HEK293 (cell line): ENCODE results near the gene TAF10.

Experiments used
- CTCF ChIA-PET: fragments of 350-600 bp; formaldehyde crosslinking; extraction: SDS; loops from one replicate; lab custom pipeline; 2021; ENCODE audit warnings: antibody characterized with exemption; lab: Yijun Ruan, JAX
- POLR2A ChIA-PET: fragments of 300-600 bp; formaldehyde crosslinking; extraction: SDS; loops from one replicate; lab custom pipeline; 2020; ENCODE audit warnings: antibody characterized with exemption, inconsistent platforms; lab: Yijun Ruan, JAX
- H3K27ac ChIP-seq: fragments of 200-500 bp; sonication (Bioruptor generic); 2 replicates; pipeline ENCODE4 v1.5.1; 2014; ENCODE audit warnings: low read depth, low read length, control low read depth, inconsistent platforms; ENCODE audit errors: extremely low read depth
- H3K36me3 ChIP-seq, 2 experiments: fragments of 200-500 bp in 1 of 2; sonication (Bioruptor generic) in 1 of 2; 1 replicate in 1 of 2; 2 replicates in 1 of 2; pipeline ENCODE4 v1.5.1; 2014 to 2017; ENCODE audit warnings: inconsistent platforms in 2 of 2, low read length in 2 of 2; ENCODE audit not compliant: control insufficient read depth in 2 of 2, insufficient read depth in 1 of 2
- H3K4me1 ChIP-seq: fragments of 200-500 bp; sonication (Bioruptor generic); 2 replicates; pipeline ENCODE4 v1.5.1; 2014; ENCODE audit warnings: mild to moderate bottlenecking, low read length, inconsistent platforms; ENCODE audit not compliant: control insufficient read depth, insufficient read depth
- H3K4me3 ChIP-seq: 2 replicates; pipeline ENCODE4 v1.5.1; 2011; ENCODE audit warnings: low read depth, mild to moderate bottlenecking, control low read depth, low read length, moderate library complexity
- H3K9me3 ChIP-seq: fragments of 200-500 bp; sonication (Bioruptor generic); 2 replicates; pipeline ENCODE4 v1.5.1; 2014; ENCODE audit warnings: low read depth, low read length, inconsistent platforms; ENCODE audit not compliant: control insufficient read depth, insufficient read depth
- FEZF1 ChIP-seq: fragments of 450-650 bp; formaldehyde crosslinking; IDR thresholded peaks from 2 replicates; pipeline ENCODE4 v1.5.1; 2016; ENCODE audit warnings: missing biosample characterization, missing genetic modification characterization
- GLI2 ChIP-seq: fragments of 450-650 bp; formaldehyde crosslinking; IDR thresholded peaks from 2 replicates; pipeline ENCODE4; 2017; ENCODE audit warnings: missing biosample characterization, missing genetic modification characterization, low read depth, borderline replicate concordance
- HOXC10 ChIP-seq: sonication (generic); formaldehyde crosslinking; IDR thresholded peaks from 2 replicates; pipeline ENCODE4 v1.8.1; 2023; ENCODE audit warnings: mild to moderate bottlenecking, missing genetic modification reagents
- KLF17 ChIP-seq: fragments of 450-650 bp; formaldehyde crosslinking; IDR thresholded peaks from 2 replicates; pipeline ENCODE4 v1.5.1; 2016; ENCODE audit warnings: missing biosample characterization, missing genetic modification characterization
- SCRT1 ChIP-seq: fragments of 450-650 bp; formaldehyde crosslinking; IDR thresholded peaks from 2 replicates; pipeline ENCODE4 v1.5.1; 2016; ENCODE audit warnings: missing biosample characterization, missing genetic modification characterization, borderline replicate concordance
- SCRT2 ChIP-seq: fragments of 450-650 bp; formaldehyde crosslinking; IDR thresholded peaks from 2 replicates; pipeline ENCODE4 v1.5.1; 2016; ENCODE audit warnings: missing biosample characterization, missing genetic modification characterization
- ZEB2 ChIP-seq: fragments of 450-650 bp; formaldehyde crosslinking; IDR thresholded peaks from 2 replicates; pipeline ENCODE4 v1.5.1; 2016; ENCODE audit warnings: missing biosample characterization, missing genetic modification characterization
- ZNF121 ChIP-seq: fragments of 450-650 bp; formaldehyde crosslinking; IDR thresholded peaks from 2 replicates; pipeline ENCODE4 v1.5.1; 2016; ENCODE audit warnings: missing biosample characterization, missing genetic modification characterization
- ZNF214 ChIP-seq: fragments of 450-650 bp; formaldehyde crosslinking; IDR thresholded peaks from 2 replicates; pipeline ENCODE4 v1.5.1; 2017; ENCODE audit warnings: missing biosample characterization, mild to moderate bottlenecking, missing genetic modification characterization, borderline replicate concordance
- ZNF221 ChIP-seq: fragments of 450-650 bp; formaldehyde crosslinking; IDR thresholded peaks from 2 replicates; pipeline ENCODE4 v1.5.1; 2017; ENCODE audit warnings: missing biosample characterization, missing genetic modification characterization, borderline replicate concordance
- ZNF530 ChIP-seq: fragments of 450-650 bp; formaldehyde crosslinking; IDR thresholded peaks from 2 replicates; pipeline ENCODE4 v1.5.1; 2016; ENCODE audit warnings: low read depth, missing biosample characterization, missing genetic modification characterization
- ZNF580 ChIP-seq: fragments of 450-650 bp; formaldehyde crosslinking; IDR thresholded peaks from 2 replicates; pipeline ENCODE4 v1.5.1; 2016; ENCODE audit warnings: missing biosample characterization, missing genetic modification characterization
- ZNF677 ChIP-seq: fragments of 450-650 bp; IDR thresholded peaks from 2 replicates; pipeline ENCODE4 v1.5.0; 2018; ENCODE audit warnings: missing biosample characterization, mild to moderate bottlenecking, missing genetic modification characterization, moderate library complexity
- ZNF768 ChIP-seq: fragments of 450-650 bp; formaldehyde crosslinking; IDR thresholded peaks from 2 replicates; pipeline ENCODE4 v1.5.1; 2018; ENCODE audit warnings: missing biosample characterization, mild to moderate bottlenecking, missing genetic modification characterization
- ZNF777 ChIP-seq: fragments of 450-650 bp; formaldehyde crosslinking; IDR thresholded peaks from 2 replicates; pipeline ENCODE4 v1.5.1; 2017; ENCODE audit warnings: missing biosample characterization, missing genetic modification characterization, borderline replicate concordance
- ZSCAN30 ChIP-seq: fragments of 450-650 bp; IDR thresholded peaks from 2 replicates; pipeline ENCODE4 v1.5.1; 2018; ENCODE audit warnings: missing biosample characterization, mild to moderate bottlenecking, missing genetic modification characterization, moderate library complexity
- TF ChIP-seq, protein P1 (sequence below): fragments of 450-650 bp; formaldehyde crosslinking; IDR thresholded peaks from 2 replicates; pipeline ENCODE4 v1.5.1; 2017; ENCODE audit warnings: missing biosample characterization, mild to moderate bottlenecking, missing genetic modification characterization, moderate library complexity
- TF ChIP-seq, protein P2 (sequence below): fragments of 450-650 bp; formaldehyde crosslinking; optimal IDR thresholded peaks from 2 replicates; pipeline ENCODE3; 2016; ENCODE audit warnings: missing biosample characterization, mild to moderate bottlenecking, missing genetic modification characterization

Gene TAF10

DNA sequence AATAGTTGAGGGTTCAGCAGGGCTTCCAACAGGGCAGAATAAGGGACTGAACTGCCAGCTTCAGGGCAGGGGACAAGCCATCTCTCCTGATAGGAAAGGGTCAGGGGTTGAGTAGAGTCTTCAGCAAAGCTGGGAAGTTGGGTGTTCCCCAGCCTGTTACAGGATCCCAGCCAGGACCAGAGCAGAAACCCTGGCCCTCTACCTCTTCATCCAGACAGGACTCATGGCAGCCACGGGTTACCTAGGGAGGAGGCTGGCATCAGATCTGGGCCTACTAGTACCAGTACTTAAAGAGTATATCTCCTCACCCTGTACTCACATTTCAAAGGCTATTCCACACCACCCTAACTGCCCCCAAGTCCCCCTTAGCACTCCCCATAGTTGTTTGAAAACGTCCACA, 2.4 kb upstream of the TAF10 start:
- Histone ChIP-seq H3K4me1 (0 out of 2 replicates have a peak, but pooled peaks cover 4% of the 10 kb centered on the region), H3K36me3 (peaks cover 0 to 58% of the 10 kb centered on the region in 2 experiments; a peak in 1 of 3 replicates), H3K27ac (no peak overlapping the region), H3K9me3 (no peaks in the 10 kb centered on the region), H3K4me3 (no peak overlapping the region)
- CTCF ChIA-PET, result no interaction called here
- POLR2A ChIA-PET, result interaction anchor here (3.2 to 3.7 kb wide), 2 partner anchors 11 to 66 kb away, joined by 8 to 20 read pairs; partner anchors contain the start of genes ILK and RRP8
- TF ChIP-seq ZNF214 (tag by site-specific recombination) (no peak), ZNF580 (tag by site-specific recombination) (no peak), ZNF777 (tag by site-specific recombination) (no peak), ZNF530 (tag by site-specific recombination) (no peak), ZNF121 (no peak), ZNF221 (tag by site-specific recombination) (no peak), FEZF1 (tag by site-specific recombination) (no peak)

- Histone ChIP-seq H3K27ac (no peak overlapping the region), H3K4me1 (0 out of 2 replicates have a peak, but pooled peaks cover 2% of the 10 kb centered on the region), H3K36me3 (peaks cover 0 to 68% of the 10 kb centered on the region in 2 experiments; a peak in 1 of 3 replicates), H3K9me3 (no peaks in the 10 kb centered on the region), H3K4me3 (no peak overlapping the region)
- peak; percentile 92 for TF ChIP-seq SCRT2 (tag by site-specific recombination)
- peak; percentile 84 for TF ChIP-seq SCRT1
- TF ChIP-seq, protein P1, sequence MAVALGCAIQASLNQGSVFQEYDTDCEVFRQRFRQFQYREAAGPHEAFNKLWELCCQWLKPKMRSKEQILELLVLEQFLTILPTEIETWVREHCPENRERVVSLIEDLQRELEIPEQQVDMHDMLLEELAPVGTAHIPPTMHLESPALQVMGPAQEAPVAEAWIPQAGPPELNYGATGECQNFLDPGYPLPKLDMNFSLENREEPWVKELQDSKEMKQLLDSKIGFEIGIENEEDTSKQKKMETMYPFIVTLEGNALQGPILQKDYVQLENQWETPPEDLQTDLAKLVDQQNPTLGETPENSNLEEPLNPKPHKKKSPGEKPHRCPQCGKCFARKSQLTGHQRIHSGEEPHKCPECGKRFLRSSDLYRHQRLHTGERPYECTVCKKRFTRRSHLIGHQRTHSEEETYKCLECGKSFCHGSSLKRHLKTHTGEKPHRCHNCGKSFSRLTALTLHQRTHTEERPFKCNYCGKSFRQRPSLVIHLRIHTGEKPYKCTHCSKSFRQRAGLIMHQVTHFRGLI (tag by site-specific recombination), result no peak
- CTCF ChIA-PET, result interaction anchor here (0.5 to 1.8 kb wide), 4 partner anchors 24 to 234 kb away, joined by 3 to 5 read pairs (median 4); no protein-coding TSS in a partner anchor
- POLR2A ChIA-PET, result interaction anchor here (1.2 to 3.7 kb wide), 3 partner anchors 10 to 70 kb away, joined by 8 to 20 read pairs (median 8); partner anchors contain the start of genes ILK, MRPL17 and RRP8
Measured at GRCh38 chr11:6613496-6613895, 1.5 kb upstream of the TAF10 start.

- CTCF ChIA-PET, result interaction anchor here (0.6 to 2.0 kb wide), 2 partner anchors 72 to 851 kb away, joined by 4 to 10 read pairs; partner anchors contain the start of gene MRPL17
- H3K4me3 ChIP-seq, result peak overlapping the region; percentile 83
- no peak for TF ChIP-seq ZSCAN30 (tag by site-specific recombination)
- no peak for TF ChIP-seq GLI2 (tag by site-specific recombination)
- TF ChIP-seq KLF17, result no peak
- TF ChIP-seq HOXC10, result 0 out of 2 replicates have a peak, but pooled peaks have one; percentile 91
- TF ChIP-seq ZNF768 (tag by site-specific recombination), result no peak
- TF ChIP-seq ZNF677 (tag by site-specific recombination), result 0 out of 2 replicates have a peak, but pooled peaks have one; percentile 24
- TF ChIP-seq ZEB2 (tag by site-specific recombination), result no peak
- TF ChIP-seq, protein P2, sequence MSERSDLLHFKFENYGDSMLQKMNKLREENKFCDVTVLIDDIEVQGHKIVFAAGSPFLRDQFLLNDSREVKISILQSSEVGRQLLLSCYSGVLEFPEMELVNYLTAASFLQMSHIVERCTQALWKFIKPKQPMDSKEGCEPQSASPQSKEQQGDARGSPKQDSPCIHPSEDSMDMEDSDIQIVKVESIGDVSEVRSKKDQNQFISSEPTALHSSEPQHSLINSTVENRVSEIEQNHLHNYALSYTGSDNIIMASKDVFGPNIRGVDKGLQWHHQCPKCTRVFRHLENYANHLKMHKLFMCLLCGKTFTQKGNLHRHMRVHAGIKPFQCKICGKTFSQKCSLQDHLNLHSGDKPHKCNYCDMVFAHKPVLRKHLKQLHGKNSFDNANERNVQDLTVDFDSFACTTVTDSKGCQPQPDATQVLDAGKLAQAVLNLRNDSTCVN (tag by site-specific recombination), result peak; percentile 40
- POLR2A ChIA-PET, result interaction anchor here (0.5 to 3.7 kb wide), 15 partner anchors 8 to 136 kb away, joined by 3 to 20 read pairs (median 4); partner anchors contain the start of genes DCHS1, ILK, MRPL17 and RRP8
- peak overlapping the region; percentile 70 for H3K27ac ChIP-seq
- H3K9me3 ChIP-seq, result no peaks in the 10 kb centered on the region
- H3K4me1 ChIP-seq, result no peaks in the 10 kb centered on the region
- peaks cover 0 to 75% of the 10 kb centered on the region in 2 experiments; a peak in 1 of 3 replicates for H3K36me3 ChIP-seq
Measured at GRCh38 chr11:6611963-6612212, 128 bp downstream of the TAF10 start.
